22Rv1 (cell line): ENCODE results near the gene SEL1L2.

Experiments used
- H3K27ac ChIP-seq: fragments of 450-650 bp; 2 replicates; pipeline ENCODE4 v1.5.1; 2017
- ZFX ChIP-seq: fragments of 450-650 bp; IDR thresholded peaks from 2 replicates; pipeline ENCODE4 v1.6.1; 2017; ENCODE audit warnings: antibody characterized with exemption, borderline replicate concordance
- TF ChIP-seq, protein P1 (sequence below): fragments of 450-650 bp; IDR thresholded peaks from 2 replicates; pipeline ENCODE4 v1.5.1; 2017; ENCODE audit warnings: mild to moderate bottlenecking

Gene SEL1L2

GRCh38 chr20:13930281-13930680 lies 60.1 kb downstream of the SEL1L2 start:
- H3K27ac ChIP-seq = no peak overlapping the region
- TF ChIP-seq, protein P1, sequence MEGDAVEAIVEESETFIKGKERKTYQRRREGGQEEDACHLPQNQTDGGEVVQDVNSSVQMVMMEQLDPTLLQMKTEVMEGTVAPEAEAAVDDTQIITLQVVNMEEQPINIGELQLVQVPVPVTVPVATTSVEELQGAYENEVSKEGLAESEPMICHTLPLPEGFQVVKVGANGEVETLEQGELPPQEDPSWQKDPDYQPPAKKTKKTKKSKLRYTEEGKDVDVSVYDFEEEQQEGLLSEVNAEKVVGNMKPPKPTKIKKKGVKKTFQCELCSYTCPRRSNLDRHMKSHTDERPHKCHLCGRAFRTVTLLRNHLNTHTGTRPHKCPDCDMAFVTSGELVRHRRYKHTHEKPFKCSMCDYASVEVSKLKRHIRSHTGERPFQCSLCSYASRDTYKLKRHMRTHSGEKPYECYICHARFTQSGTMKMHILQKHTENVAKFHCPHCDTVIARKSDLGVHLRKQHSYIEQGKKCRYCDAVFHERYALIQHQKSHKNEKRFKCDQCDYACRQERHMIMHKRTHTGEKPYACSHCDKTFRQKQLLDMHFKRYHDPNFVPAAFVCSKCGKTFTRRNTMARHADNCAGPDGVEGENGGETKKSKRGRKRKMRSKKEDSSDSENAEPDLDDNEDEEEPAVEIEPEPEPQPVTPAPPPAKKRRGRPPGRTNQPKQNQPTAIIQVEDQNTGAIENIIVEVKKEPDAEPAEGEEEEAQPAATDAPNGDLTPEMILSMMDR = no peak
- TF ChIP-seq ZFX = no peak

- TF ChIP-seq, protein P1 = no peak
- TF ChIP-seq ZFX = no peak
- H3K27ac ChIP-seq = no peak overlapping the region
These were observed 60.6 kb downstream of the SEL1L2 start for GRCh38 chr20:13929836-13930235.

DNA sequence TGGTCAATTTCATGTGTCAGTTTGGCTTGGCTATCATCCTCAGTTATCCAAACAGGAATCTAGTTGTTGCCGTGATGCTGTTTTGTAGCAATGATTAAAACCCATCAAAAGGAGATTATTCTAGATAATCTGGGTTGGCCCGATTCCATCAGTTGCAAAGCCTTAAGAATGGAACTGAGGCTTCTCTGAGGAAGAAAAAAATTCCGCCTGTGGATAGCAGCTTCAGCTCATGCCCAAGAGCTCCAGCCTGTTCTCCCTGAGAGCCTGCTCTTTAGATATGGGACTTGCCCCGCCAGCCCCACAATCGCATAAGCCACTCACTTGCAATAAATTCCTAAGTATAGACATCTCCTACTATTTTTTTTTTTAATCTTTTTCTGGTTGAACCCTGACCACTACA lies 61.5 kb downstream of the SEL1L2 start:
- no peak overlapping the region for H3K27ac ChIP-seq
- TF ChIP-seq ZFX = no peak
- TF ChIP-seq, protein P1 = no peak

DNA sequence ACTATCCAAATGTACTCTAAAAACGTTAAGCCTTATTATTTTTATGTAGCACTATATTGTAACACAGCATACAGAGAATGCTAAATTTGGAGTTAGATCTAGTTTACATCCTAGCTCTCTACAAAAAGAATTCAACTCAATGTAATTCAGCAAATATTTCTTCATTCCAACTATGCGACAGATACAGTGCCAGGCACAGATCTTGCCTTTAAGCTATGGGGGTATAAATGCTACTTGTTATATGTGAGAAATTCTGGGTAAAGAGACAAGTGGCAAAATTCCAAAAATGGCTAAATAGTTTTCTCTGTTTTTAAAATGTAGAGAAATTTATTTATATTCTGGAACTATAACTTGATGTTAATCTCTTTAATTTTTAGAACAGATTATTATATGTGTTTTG lies 63.2 kb downstream of the SEL1L2 start:
- no peak overlapping the region for H3K27ac ChIP-seq
- TF ChIP-seq ZFX = no peak
- TF ChIP-seq, protein P1 = no peak

GRCh38 chr20:13922241-13922640 lies 68.2 kb downstream of the SEL1L2 start:
- TF ChIP-seq, protein P1 = no peak
- TF ChIP-seq ZFX = no peak
- no peak overlapping the region for H3K27ac ChIP-seq

GRCh38 chr20:13915284-13915683 lies 75.1 kb downstream of the SEL1L2 start:
- TF ChIP-seq, protein P1 = no peak
- no peak for TF ChIP-seq ZFX
- H3K27ac ChIP-seq = no peak overlapping the region

DNA sequence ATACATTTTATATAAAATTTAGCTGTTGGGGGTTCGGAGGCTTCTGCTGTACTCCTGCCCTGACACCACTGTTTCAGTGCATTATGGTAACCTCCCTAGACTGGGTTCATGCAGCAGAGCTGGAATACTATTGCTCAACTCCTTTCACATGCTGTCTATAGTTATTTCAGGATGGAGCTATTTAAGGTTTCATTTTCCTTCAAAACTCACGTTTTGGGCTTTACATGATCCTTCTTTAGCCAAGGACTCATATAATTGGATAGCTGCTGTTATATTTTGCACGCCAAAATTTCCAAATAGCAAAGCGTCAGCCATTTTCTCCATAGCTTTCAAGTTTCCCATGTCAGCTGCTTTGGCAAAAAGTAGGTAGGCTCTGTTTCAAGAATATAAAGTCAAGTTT lies 76.8 kb downstream of the SEL1L2 start:
- H3K27ac ChIP-seq = no peak overlapping the region
- TF ChIP-seq, protein P1 = no peak
- TF ChIP-seq ZFX = no peak
